Peyer's patch (tissue), 4 donors: Measurements from ENCODE around the gene ZDHHC11.

Experiments used
- POLR2A ChIP-seq, 2 donors: fragments of 450-650 bp; IDR thresholded peaks; one replicate each; pipeline ENCODE4 v1.5.1; 2017; ENCODE audit warnings: antibody characterized with exemption in 2 of 2, mild to moderate bottlenecking in 2 of 2, moderate library complexity in 2 of 2
- TF ChIP-seq, protein P1 (sequence below), 6 experiments: fragments of 450-650 bp in 4 of 6; fragments of 200-600 bp in 2 of 6; sonication (generic) in 1 of 6; IDR thresholded peaks; one replicate each; pipeline ENCODE4 v1.5.1; 2017 to 2019; ENCODE audit warnings: antibody characterized with exemption in 6 of 6, mild to moderate bottlenecking in 3 of 6, moderate library complexity in 1 of 6

DNA sequence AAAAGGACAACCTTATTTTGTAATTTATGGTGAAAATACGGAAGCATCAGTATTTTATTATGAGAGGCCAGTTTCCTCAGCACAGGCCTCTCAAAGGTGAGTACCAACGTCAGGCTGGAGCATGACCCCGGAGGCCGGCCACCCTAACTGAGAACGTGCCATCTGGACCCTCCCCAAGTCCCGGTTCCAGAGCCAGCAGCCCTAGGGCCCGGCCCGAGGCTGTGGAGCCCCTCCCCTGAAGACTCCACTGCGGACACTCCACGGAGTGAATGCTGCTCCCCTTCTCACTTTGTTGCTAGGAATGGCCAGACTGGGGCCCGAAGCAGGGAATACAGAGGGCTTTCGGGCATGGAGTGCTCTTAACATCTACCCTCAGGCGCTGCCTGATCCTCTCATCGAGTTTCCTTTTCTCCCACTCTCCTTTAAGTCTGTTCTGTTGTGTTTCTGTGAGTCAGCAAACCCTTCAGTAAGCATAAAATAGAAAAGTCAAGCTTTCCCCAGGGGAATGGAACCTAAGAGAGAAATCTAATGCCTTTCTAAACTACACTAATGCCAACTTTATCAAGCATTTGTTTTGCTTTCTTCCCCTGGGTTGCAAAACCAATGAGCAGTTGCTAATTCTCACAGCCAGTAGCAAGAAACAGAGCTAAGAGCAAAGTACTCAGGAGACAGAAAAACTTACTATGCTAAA, 37.3 kb upstream of the ZDHHC11 start:
- TF ChIP-seq, protein P1, sequence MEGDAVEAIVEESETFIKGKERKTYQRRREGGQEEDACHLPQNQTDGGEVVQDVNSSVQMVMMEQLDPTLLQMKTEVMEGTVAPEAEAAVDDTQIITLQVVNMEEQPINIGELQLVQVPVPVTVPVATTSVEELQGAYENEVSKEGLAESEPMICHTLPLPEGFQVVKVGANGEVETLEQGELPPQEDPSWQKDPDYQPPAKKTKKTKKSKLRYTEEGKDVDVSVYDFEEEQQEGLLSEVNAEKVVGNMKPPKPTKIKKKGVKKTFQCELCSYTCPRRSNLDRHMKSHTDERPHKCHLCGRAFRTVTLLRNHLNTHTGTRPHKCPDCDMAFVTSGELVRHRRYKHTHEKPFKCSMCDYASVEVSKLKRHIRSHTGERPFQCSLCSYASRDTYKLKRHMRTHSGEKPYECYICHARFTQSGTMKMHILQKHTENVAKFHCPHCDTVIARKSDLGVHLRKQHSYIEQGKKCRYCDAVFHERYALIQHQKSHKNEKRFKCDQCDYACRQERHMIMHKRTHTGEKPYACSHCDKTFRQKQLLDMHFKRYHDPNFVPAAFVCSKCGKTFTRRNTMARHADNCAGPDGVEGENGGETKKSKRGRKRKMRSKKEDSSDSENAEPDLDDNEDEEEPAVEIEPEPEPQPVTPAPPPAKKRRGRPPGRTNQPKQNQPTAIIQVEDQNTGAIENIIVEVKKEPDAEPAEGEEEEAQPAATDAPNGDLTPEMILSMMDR (IDR thresholded peaks at IDR 0.05) = no peak
- no peak for TF ChIP-seq POLR2A (IDR thresholded peaks at IDR 0.05)
